Activated naive CD8-positive, alpha-beta T cell treated with anti-CD3 and anti-CD28 coated beads, Interleukin-2, amount 50 U/mL, for 16 hours (primary cell): ENCODE results near the gene CEP20.
"Not testable (repeated sequence)": the region's sequence is repeated elsewhere in the genome, so short reads cannot be mapped to it uniquely, and the experiment has no call there.

ENCODE experiments used
- DNase-seq: peaks from one replicate; pipeline ENCODE4 v3.0.0-alpha.2; 2020; ENCODE audit warnings: low read depth, low spot score

Gene CEP20, protein sequence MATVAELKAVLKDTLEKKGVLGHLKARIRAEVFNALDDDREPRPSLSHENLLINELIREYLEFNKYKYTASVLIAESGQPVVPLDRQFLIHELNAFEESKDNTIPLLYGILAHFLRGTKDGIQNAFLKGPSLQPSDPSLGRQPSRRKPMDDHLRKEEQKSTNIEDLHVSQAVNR

DNA sequence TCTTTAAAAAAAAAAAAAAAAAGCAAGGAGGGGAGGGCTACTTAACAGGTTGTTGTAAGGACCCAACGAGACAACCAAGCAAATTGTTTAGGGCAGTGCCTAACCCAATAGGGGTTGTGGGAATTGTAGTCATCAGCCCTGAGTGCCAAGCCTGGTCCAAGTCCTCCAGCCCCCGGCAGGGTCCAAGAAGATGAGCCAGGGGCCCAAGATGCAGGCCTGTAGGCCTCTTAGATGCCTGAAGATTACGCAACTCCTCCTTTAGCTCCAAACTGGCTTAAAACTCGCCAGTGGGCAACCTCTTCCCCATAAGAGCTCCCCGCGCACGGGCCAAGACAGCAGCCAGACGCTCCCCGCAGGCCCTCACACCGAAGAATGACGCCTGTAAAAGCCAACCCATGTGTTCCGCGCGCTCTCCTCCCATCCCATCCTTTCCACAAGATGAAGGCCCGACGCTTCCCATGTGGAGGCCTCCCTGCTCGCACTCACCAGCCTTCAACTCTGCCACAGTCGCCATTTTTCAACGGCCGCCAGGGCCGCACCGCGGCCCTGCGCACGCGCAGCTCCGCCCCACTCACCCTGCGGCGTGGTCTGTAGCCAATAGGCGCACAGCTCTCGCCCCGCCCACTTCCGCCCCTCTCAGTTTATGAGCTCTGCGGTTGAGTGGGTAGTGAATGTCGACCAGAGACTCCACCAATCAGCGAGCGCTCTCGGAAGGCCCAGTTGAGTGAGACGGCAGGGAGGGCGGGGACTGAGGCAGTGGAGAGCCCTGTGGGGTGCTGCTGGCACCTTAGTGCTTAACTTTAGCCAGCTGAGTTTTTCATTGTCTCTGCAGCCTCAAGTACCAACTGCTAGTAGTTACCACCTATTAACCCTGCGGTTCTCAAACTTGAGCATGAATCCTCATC is at the start of gene CEP20:
TSS of gene CEP20 (minus strand) at position 532 of the 905 bp plus-strand sequence. CDS start at position 514, 18 bp downstream.
- DNase-seq = peak; percentile 100

DNA sequence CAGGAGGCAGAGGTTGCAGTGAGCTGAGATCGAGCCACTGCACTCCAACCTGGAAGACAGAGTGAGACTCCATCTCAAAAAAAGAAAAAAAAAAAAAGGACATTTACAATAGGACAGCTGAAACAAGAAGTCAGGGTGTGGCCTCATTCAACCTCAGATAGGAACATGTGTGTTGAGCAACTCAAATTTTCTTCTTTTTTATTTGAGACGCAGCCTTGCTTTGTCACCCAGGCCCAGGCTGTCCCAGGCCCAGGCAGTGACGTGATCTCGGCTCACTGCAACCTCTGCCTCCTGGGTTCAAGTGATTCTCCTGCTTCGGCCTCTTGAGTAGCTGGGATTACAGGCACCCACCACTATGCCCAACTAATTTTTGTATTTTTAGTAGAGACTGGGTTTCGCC is 48.4 kb upstream of the CEP20 start:
- DNase-seq = not testable (repeated sequence)

DNA sequence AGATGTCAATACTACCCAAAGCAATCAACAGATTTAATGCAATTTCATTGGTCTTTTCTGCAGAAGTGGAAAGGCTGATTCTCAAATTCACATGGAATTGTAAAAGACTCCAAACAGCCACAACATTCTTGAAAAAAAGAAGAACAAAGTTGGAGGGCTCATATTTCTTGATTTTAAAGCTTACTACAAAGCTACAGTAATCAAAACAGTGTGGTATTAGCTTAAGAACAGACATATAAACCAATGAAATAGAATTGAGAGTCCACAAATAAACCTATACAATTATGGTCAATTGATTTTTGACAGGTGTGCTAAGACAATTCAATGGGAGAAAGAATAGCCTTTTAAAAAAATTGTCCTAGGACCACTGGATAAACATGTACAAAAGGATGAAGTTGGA is 46.6 kb upstream of the CEP20 start:
- no peak for DNase-seq

DNA sequence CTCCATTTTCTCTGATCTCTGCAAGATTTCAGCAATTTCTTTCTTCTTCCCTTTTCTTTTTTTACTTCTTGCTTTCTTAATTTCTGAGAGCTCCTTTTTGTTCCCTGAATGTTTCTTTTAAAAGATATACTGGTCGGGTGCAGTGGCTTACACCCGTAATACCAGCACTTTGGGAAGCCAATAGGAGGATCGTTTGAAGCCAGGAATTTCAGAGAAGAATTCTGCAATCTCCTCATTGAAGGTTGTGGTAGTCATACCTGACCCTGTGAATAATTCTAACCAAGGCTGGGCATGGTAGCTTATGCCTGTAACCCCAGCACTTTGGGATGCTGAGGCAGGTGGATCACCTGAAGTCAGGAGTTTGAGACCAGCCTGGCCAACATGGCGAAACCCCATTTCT is 45.4 kb upstream of the CEP20 start:
- DNase-seq = no peak

DNA sequence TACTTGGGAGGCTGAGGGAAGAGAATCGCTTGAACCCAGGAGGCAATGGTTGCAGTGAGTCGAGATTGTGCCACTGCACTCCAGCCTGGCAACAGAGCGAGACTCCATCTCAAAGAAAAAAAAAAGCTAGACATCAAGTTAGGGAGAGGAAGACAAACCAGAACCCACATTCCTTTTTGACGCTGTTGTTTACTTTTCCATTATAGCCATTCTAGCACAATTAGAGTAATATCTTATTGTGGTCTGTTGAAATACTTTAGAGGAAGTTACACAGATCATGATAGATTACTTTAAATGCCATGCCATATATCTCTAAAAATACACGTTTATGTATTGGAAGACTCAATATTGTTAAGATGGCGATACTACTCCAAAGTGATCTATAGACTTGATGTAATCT is 44.5 kb upstream of the CEP20 start:
- no peak for DNase-seq

DNA sequence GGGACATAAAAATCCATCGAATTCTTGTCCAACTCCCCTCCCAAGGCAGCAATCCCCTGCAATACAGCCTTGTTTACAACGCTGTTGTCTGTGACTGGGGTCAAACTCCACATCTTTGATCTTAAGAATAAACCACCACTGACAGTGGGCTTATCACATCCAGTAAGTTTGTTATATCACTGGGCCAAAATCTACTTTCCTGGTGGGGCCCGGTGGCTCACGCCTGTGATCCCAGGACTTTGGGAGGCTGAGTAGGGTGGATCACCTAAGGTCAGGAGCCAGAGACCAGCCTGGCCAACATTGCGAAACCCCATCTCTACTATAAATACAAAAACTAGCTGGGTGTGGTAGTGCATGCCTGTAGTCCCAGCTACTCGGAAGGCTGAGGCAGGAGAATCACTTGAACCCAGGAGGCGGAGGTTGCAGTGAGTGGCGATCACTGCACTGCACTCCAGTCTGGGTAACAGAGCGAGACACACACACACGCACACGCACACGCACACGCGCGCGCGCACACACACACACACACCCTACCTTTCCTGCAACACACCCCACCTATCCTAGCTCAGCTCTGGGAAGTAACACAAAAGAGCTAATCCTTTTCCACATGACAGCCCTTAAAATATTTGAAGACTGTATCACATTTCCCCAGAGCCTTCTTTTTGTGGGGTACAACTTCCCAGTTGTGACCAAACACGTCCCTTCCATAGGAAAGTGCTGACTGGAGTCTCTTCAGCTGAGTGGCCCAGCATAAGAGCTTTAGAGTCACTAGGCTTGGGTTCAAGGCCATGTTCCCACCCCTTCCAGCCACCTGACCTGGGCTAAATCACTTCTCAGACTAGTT is 40.1 kb upstream of the CEP20 start:
- DNase-seq = no peak

DNA sequence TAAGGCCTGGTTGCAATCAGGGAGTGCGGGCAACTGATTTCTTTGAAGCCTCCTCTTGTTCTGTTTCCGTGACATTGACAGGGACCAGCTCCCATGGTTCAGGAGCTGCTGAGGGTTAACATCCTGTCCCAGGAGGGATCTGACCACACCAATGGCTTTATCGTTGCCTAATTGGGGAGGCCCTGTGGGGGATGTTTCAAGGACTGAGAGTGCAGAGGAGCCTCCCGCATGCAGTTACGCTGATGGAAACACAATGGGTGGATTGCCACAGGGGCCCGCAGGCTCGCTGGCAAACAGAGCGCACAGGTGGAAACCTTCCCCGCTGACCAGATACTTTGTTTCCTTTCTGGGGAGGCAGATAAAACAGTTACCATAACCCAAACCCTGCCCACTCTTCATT is 37.2 kb upstream of the CEP20 start:
- no peak for DNase-seq

DNA sequence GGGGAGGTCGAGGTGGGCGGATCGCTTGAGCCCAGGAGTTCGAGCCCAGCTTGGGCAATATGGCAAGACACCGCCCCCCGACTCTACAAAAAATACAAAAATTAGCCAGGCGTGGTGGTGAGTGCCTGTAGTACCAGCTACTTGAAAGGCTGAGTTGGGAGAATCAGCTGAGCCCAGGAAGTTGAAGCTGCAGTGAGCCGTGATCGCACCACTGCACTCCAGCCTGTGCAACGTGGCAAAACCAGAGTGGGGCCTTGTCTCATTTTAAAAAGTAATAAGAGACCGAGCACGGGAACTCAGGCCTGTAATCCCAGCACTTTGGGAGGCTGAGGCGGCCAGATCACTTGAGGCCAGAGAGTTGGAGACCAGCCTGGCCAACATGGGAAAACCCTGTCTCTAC is 36.6 kb upstream of the CEP20 start:
- no peak for DNase-seq

DNA sequence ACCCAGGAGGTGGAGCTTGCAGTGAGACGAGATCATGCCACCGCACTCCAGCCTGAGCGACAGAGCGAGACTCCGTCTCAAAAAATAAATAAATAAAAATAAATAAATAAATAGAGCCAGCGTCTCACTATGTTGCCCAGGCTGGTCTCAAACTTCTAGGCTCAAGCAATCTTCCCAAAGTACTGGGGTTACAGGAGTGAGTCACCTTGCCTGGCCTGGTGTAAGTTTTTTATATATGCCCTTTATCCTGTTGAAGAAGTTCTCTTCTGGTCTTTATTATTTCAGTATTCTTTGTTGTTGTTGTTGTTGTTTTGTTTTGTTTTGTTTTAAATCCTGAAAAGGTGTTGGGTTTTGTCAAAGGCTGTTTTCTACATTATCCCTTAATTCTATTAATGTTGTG is 30.9 kb upstream of the CEP20 start:
- no peak for DNase-seq

DNA sequence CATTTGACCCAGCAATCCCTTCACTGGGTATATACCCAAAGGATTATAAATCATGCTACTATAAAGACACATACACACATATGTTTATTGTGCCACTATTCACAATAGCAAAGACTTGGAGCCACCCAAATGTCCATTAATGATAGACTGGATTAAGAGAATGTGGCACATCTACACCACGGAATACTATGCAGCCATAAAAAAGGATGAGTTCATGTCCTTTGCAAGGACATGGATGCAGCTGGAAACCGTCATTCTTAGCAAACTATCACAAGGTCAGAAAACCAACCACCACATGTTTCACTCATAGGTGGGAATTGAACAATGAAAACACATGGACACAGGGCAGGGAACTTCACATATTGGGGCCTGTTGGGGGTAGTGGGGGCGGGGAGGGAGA is 29.9 kb upstream of the CEP20 start:
- DNase-seq = not testable (repeated sequence)

DNA sequence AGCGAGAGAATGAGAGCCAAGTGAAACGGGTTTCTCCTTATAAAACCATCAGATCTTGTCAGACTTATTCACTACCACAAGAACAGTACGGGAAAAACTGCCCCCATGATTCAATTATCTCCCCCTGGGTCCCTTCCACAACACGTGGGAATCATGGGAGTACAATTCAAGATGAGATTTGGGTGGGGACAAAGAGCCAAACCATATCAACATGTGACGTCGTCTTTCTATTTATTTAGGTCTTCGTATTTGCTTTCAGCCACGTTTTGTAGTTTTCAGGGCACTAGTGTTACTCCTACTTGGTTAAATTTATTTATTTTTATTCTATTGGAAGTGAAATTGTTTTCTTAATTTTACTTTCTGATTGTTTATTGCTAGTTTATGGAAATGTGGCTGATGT is 27.9 kb upstream of the CEP20 start:
- no peak for DNase-seq

DNA sequence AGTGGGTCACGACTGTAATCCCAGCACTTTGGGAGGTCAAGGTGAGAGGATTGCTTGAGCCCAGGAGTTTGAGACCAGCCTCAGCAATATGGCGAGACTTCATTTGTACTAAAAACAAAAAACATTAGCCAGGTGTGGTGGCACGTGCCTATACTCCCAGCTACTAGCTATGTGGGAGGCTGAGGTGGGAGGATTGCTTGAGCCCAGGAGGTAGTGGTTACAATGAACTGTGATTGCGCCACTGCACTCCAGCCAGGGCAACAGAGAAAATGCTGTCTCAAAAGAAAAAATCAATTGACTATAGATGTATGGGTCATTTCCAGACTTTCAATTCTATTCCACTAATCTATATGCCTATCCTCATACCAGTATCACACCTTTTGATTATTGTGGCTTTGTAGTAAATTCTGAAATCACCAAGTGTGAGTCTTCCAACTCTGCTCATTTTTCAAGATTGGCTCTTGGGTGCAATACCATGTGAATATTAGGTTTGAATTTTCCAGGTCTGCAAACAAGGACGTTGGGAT is 27.2 kb upstream of the CEP20 start:
- no peak for DNase-seq

DNA sequence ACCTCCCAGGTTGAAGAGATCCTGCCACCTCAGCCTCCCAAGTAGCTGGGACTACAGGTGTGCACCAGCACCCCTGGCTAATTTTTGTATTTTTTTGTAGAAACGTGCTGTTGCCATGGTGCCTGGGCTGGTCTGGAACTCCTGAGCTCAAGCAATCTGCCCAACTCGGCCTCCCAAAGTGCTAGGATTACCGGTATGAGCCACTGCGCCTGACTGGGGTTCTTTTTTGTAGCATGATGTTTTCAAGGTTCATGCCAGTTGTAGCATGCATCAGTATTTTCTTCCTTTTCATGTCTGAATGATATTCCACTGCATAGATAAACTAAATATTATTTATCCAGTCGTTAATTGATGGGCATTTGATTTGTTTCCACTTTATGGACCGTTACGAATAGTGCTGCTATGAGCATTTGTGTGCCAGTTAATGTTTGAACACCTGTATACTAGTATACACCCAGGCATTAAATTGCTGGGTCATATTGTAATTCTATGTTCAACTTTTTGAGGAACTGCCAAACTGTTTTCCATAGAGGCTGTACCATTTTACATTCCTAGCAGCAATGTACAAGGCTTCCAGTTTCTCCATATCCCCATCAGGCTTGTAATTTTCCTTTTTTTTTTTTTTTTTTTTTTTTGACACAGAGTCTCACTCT is 24.8 kb upstream of the CEP20 start:
- no peak for DNase-seq

DNA sequence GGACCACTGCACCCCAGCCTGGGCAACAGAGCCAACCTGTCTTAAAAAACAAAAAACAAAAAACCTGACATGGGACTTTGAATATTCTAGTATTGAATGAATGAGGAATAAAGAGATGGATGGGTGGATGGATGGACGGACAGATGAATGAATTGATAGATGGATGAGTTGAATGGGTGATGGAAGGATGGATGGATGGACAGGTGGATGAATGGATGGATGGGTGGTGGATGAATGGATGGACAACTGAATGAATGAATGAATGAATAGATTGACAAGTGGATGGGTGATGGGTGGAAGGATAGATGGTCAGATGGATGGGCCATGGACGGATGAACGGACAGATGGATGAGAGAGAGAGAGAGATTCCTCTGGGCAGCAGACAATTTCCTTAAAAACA is 22.8 kb upstream of the CEP20 start:
- no peak for DNase-seq

DNA sequence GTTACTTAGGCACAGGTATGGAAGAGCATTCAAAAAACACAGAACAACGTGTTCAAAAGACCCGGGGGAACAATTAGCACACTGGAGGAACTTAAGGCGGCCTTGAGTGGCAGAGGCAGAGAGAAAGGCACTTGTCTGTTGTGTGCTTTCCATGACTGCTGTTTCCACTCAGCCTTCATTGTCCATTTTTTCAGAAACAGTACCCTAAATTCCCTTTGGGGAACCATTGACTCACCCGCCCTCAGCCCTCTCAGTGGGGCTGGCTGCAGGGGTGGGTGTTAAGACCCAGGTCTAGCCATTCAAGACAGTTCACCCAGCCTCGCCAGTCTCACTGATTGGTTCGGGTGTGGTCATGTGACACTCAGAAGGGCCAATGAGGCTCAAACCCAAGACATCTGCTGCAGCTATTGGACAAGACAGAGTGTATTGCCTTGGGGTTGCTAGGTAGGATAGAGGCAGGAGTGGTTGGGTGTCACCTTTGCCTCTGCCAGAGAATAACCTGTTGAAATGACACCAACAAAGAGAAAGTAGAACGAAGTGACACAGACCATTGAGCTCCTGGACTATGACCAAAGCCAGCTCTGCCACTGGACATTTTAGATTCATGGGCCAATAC is 19.6 kb upstream of the CEP20 start:
- no peak for DNase-seq

DNA sequence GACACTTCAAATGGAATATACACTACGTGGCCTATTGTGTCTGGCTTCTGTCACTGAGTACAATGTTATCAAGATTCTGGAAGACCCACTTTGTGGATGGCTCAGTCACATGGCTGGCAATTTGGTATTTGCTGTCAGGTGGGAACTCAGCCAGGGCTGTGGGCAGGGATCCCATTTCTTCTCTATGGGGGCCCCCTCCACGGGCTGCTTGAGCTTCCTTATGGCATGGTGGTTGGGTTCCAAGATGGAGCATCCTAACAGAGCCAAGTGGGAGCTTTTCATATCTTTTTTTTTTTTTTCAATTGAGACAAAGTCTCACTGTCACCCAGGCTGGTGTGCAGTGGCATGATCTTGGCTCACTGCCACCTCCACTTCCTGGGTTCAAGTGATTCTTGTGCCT is 18.0 kb upstream of the CEP20 start:
- DNase-seq = no peak

DNA sequence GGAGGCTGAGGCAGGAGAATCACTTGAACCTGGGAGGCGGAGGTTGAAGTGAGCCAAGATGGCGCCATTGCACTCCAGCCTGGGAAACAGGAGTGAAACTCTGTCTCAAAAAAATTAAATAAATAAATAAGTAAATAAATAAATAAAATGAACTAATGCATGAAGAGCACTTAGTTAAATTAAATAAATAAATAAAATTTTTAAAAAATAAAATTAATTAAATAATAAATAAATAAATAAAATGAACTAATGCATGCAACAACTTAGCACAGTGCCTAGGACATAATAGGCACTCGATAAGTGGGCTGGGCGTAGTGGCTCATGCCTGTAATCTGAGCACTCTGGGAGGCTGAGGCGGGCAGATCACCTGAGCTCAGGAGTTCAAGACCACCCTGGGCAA is 15.6 kb upstream of the CEP20 start:
- DNase-seq = no peak

DNA sequence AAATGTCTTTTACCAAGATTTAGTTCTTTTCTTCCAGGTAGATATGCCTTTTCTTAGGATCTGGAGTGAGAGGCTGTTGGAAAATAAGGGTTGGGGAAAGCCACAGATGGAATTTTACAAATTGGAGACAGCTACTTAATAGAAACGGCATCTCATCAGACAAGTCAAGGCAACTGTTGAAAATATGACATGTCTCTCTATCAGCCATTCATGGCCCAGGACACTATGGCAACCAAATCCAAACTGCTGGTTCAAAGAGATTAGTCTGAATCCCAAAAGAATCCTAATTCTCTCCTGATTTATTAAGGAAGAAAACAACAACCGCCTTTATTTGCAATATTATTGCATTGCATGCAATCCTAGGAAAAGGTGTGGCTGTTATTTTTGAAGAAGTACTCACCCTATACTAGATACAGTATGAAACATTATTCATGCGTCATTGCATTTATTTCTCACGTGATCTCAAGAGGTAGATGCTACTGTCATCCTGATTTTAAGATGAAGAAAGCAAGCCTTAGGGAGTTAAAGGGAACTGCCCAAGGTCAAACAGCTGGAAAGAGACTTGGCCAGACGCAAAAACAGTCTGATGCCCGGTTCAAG is 12.6 kb upstream of the CEP20 start:
- no peak for DNase-seq

DNA sequence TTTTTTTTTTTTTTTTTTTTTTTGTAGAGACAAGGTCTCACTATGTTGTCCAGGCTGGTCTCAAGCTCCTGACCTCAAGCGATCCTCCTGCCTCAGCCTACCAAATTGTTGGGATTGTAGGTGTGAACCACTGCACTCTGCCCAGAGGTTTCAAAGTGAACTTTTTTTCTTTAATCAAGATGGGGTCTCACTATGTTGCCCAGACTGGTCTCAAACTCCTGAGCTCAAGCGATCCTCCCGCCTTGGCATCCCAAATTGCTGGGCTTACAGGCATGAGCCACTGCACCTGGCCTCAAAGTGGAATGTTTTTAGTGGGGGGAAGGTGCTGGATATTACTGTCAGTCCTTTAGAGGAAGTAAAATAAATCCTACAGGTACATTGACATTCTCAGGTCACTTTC is 12.0 kb upstream of the CEP20 start:
- no peak for DNase-seq

DNA sequence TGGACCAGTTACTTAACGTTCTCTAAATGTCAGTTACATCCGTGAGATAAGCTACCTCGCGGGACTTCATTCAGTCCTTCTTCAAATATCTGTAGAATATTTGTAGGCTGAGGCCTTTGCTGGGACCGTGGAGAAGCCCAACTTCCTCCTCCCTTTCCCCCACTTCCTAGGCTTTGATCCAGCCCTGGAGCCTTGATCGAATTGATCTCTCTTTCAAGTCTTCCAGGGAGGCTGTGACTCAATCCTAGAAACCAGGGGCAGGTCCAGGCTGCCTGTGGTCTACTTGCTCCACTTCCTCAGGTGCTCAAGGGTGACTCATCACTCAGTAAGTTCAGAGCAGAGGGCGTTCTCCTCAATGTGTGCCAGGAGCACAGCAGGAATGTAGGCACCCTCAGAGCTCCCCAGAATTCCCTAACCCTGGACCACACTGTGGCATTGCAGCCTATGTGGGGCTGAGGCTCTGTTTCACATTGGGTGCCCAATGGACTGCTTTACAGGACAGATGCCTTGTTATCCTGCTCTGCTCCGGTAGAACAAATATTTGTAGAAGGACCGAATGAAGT is 11.2 kb upstream of the CEP20 start:
- DNase-seq = no peak
